Inflammatory macrophage (primary cell): ENCODE measurements around the gene LRRC61.
"Not testable (repeated sequence)": the region's sequence is repeated elsewhere in the genome, so short reads cannot be mapped to it uniquely, and the experiment has no call there.

Experiments used
- DNase-seq, 2 donors: peaks; one replicate each; pipeline ENCODE4 v3.0.0-alpha.2; 2020 to 2022

The LRRC61 gene

DNA sequence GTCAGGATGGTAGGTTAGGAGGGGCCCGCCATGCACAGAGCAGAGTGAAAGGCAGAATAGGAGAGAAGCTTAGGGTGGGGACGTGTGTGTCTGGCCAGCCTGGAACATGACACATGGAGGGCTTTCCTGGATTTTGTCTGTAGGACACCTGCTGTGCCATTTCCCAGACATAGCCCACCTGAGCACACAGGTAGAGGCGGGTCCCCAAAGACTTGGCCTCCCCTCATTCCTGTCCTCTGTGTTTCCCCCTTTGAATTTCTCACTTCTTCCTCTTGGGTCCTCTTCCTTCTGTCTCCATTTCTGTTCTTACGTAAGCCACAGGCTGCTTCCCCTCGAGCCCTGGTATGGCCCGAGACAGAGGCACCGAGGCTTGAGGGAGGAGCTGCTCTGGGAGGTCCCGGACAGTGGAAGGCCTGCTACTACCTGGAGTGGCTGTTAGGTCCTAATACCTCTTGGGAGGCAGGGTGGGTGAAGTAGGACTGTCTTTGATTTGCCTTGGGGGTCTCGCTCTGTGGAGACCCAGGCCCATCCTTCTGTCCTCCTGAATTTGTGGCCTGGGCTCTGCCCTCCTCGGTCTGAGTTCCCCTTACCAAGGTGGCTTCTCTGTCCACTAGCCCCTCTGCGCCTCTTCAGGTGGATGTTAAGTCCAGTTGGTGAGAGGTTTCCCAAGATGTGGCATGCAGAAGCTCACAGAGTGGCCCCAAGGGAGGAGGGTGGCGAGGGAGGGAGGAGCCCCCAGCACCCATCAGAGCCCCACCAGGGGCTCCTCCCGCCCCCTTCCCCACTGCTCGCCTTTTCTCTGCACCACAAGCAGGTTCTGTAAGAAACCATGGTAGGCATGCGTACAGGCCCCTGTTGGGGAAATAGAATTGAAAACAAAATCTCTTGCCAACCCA lies 61.5 kb downstream of the LRRC61 start:
- peak; percentile 51 to 58 for DNase-seq

- DNase-seq: no peak
Observed at GRCh38 chr7:150385302-150385723, 62.2 kb downstream of the LRRC61 start.

DNA sequence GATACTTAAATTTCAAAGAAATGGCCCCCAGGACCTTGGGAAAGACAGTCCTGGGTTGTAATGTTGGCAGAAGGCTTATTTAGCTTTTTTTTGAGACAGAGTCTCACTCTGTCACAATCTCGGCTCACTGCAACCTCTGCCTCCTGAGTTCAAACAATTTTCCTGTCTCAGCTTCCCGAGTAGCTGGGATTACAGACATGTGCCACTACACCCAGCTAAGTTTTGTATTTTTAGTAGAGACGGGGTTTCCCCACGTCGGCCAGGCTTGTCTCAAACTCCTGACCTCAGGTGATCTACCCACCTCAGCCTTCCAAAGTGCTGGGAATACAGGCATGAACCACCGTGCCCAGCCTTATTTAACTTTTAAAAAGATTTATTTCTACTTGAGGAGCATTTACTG lies 62.7 kb downstream of the LRRC61 start:
- DNase-seq: not testable (repeated sequence)
